ENCODE results near the gene PLXDC2.

Gene PLXDC2

GRCh38 chr10:19815731-19816410 lies 361 bp upstream of the PLXDC2 start:
- no peak for DNase-seq (ENCODE audit: low spot score)

GRCh38 chr10:19817231-19817933 lies 1.1 kb downstream of the PLXDC2 start:
- DNase-seq (ENCODE audit: low spot score) = no peak

GRCh38 chr10:19818876-19819275 lies 2.6 kb downstream of the PLXDC2 start:
- DNase-seq (ENCODE audit: low spot score) = no peak

GRCh38 chr10:19819419-19820033 lies 3.3 kb downstream of the PLXDC2 start:
- peak; percentile 16 for DNase-seq (ENCODE audit: low spot score)

GRCh38 chr10:19824381-19825342 lies 8.4 kb downstream of the PLXDC2 start:
- no peak for DNase-seq (ENCODE audit: low spot score)

GRCh38 chr10:19825700-19826099 lies 9.5 kb downstream of the PLXDC2 start:
- DNase-seq (ENCODE audit: low spot score) = no peak

- DNase-seq (ENCODE audit: low spot score) = no peak
These were observed 10.5 kb downstream of the PLXDC2 start for GRCh38 chr10:19826712-19827111.

- DNase-seq (ENCODE audit: low spot score) = no peak
These were observed 12.2 kb downstream of the PLXDC2 start for GRCh38 chr10:19828278-19829049.

GRCh38 chr10:19832699-19833098 lies 16.5 kb downstream of the PLXDC2 start:
- DNase-seq (ENCODE audit: low spot score) = no peak

- no peak for DNase-seq (ENCODE audit: low spot score)
These were observed 17.1 kb downstream of the PLXDC2 start for GRCh38 chr10:19833170-19833824.

- no peak for DNase-seq (ENCODE audit: low spot score)
These were observed 19.7 kb downstream of the PLXDC2 start for GRCh38 chr10:19835952-19836351.

GRCh38 chr10:19839090-19839489 lies 22.9 kb downstream of the PLXDC2 start:
- DNase-seq (ENCODE audit: low spot score) = no peak

GRCh38 chr10:19839552-19839951 lies 23.3 kb downstream of the PLXDC2 start:
- no peak for DNase-seq (ENCODE audit: low spot score)

- DNase-seq (ENCODE audit: low spot score) = no peak
These were observed 24.5 kb downstream of the PLXDC2 start for GRCh38 chr10:19840776-19841175.

- no peak for DNase-seq (ENCODE audit: low spot score)
These were observed 27.3 kb downstream of the PLXDC2 start for GRCh38 chr10:19843487-19843886.

- no peak for DNase-seq (ENCODE audit: low spot score)
These were observed 29.5 kb downstream of the PLXDC2 start for GRCh38 chr10:19845503-19846368.

GRCh38 chr10:19847321-19847720 lies 31.1 kb downstream of the PLXDC2 start:
- no peak for DNase-seq (ENCODE audit: low spot score)

GRCh38 chr10:19848226-19848985 lies 32.2 kb downstream of the PLXDC2 start:
- no peak for DNase-seq (ENCODE audit: low spot score)

GRCh38 chr10:19853831-19854230 lies 37.6 kb downstream of the PLXDC2 start:
- DNase-seq (ENCODE audit: low spot score) = no peak
